Astrocyte of the cerebellum (primary cell): ENCODE results near the gene WNT16.

Experiments used
- DNase-seq: peaks from one replicate; pipeline ENCODE4 v3.0.0-alpha.2; 2011; ENCODE audit warnings: low read depth
- H3K4me3 ChIP-seq: 2 replicates; pipeline ENCODE4 v1.5.1; 2011; ENCODE audit warnings: mild to moderate bottlenecking, low read depth, low read length, moderate library complexity
- CTCF ChIP-seq: IDR thresholded peaks from 2 replicates; pipeline ENCODE4 v1.5.1; 2012; ENCODE audit warnings: low read length, low read depth, moderate library complexity, mild to moderate bottlenecking; ENCODE audit errors: missing control alignments
- in situ Hi-C: cut with HindIII; loops from 2 replicates; pipeline ENCODE4 v1.10.0; 2017; ENCODE audit warnings: low sequenced_read_pairs

Gene WNT16

GRCh38 chr7:121360564-121360963, 31.8 kb downstream of the WNT16 start:
- DNase-seq: no peak
- in situ Hi-C loops: loop anchor here (25.0 kb wide), 1 partner anchor 202 kb away; no protein-coding TSS in a partner anchor
- no peak overlapping the region for H3K4me3 ChIP-seq
- no peak for TF ChIP-seq CTCF

GRCh38 chr7:121366852-121367431, 38.1 kb downstream of the WNT16 start:
- in situ Hi-C loops: loop anchor here (25.0 kb wide), 1 partner anchor 195 kb away; no protein-coding TSS in a partner anchor
- DNase-seq: peak; percentile 40
- TF ChIP-seq CTCF: peak; percentile 54
- no peak overlapping the region for H3K4me3 ChIP-seq

GRCh38 chr7:121369462-121369861, 40.7 kb downstream of the WNT16 start:
- H3K4me3 ChIP-seq: no peak overlapping the region
- in situ Hi-C loops: loop anchor here (25.0 kb wide), 1 partner anchor 193 kb away; no protein-coding TSS in a partner anchor
- DNase-seq: peak; percentile 29
- TF ChIP-seq CTCF: no peak

GRCh38 chr7:121371367-121371766, 42.6 kb downstream of the WNT16 start:
- in situ Hi-C loops: loop anchor here (25.0 kb wide), 1 partner anchor 191 kb away; no protein-coding TSS in a partner anchor
- TF ChIP-seq CTCF: no peak
- H3K4me3 ChIP-seq: no peak overlapping the region
- no peak for DNase-seq

- no peak for DNase-seq
- in situ Hi-C loops: loop anchor here (25.0 kb wide), 1 partner anchor 190 kb away; no protein-coding TSS in a partner anchor
- TF ChIP-seq CTCF: no peak
- H3K4me3 ChIP-seq: no peak overlapping the region
Measured at GRCh38 chr7:121371883-121372282, 43.1 kb downstream of the WNT16 start.

- in situ Hi-C loops: loop anchor here (25.0 kb wide), 1 partner anchor 190 kb away; no protein-coding TSS in a partner anchor
- peak; percentile 6 for DNase-seq
- H3K4me3 ChIP-seq: no peak overlapping the region
- no peak for TF ChIP-seq CTCF
Measured at GRCh38 chr7:121372376-121373010, 43.7 kb downstream of the WNT16 start.
